PFSK-1 (cell line): ENCODE data around the gene ITPKB.

ENCODE experiments used
- FOXP2 ChIP-seq: optimal IDR thresholded peaks from 2 replicates; pipeline ENCODE3; 2011; ENCODE audit warnings: borderline replicate concordance, control low read depth, inconsistent platforms; ENCODE audit not compliant: insufficient read depth; ENCODE audit errors: extremely low read length, extremely low read depth
- POLR2AphosphoS5 ChIP-seq: IDR thresholded peaks from 2 replicates; pipeline ENCODE4 v1.6.1; 2012; ENCODE audit warnings: low read depth, mild to moderate bottlenecking, control low read depth, low read length, moderate library complexity
- SIN3A ChIP-seq: IDR thresholded peaks from 2 replicates; pipeline ENCODE4 v1.6.1; 2012; ENCODE audit warnings: mild to moderate bottlenecking, low read length, moderate library complexity, borderline replicate concordance; ENCODE audit not compliant: insufficient read depth
- TAF1 ChIP-seq: IDR thresholded peaks from 2 replicates; pipeline ENCODE4 v1.6.1; 2012; ENCODE audit warnings: low read length, control low read depth, borderline replicate concordance; ENCODE audit not compliant: insufficient read depth
- TF ChIP-seq, protein P1 (sequence below), 2 experiments: IDR thresholded peaks; 2 replicates each; pipeline versions ENCODE4 v1.6.1 to v1.8.0; 2011 to 2012; ENCODE audit warnings: low read depth in 2 of 2, low read length in 2 of 2, control low read depth in 1 of 2, inconsistent platforms in 1 of 2, mild to moderate bottlenecking in 1 of 2, moderate library complexity in 1 of 2; ENCODE audit not compliant: insufficient read depth in 1 of 2

ITPKB gene

DNA sequence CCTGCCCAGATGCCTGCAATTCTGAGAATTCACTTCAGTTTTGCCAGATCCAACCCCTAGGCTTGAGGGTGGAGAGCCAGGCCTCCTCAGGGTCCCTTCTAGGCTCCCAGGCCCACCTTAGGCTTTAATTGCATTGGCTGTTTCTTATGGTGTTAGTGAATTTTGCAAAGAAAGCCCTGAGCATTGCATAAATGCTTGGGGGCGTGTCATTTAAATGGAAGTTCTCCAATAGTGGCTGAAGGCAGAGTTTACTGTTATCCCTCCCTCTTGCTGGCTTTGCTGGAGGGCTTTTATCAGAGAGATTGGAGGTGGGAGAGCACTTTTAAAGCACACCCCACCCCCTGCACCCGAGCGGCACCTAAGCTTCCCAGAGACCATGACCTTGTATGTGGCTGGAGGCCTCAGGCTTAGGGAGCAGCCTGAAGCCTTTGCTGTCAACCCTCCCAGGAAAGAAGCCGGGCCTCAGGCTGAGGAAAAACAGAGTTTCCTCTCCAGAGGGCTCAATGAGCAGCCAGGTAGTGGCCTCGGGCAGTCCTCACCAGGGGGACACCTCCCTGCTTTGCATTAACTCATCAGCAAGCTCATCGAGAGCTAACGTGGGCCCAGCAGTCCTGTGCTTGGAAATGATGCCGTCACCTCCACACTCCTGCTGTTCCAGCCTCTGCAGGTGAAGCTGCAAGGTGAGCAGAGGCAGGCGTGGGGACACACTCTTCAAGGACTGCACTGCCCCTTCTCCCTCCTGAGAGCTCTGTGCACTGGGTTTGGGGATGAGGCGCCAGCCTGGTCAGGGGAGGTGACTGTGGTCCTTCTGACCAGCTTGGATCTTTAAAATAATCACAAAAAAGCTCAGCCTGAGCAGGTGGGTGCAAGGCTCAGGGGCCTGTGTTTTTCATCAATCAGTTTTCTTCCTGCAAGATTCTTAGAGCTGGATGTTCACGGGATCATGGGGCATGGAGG is 132.5 kb downstream of the ITPKB start:
- TF ChIP-seq FOXP2 (no peak), POLR2AphosphoS5 (no peak), TAF1 (no peak), SIN3A (no peak)
- TF ChIP-seq, protein P1, sequence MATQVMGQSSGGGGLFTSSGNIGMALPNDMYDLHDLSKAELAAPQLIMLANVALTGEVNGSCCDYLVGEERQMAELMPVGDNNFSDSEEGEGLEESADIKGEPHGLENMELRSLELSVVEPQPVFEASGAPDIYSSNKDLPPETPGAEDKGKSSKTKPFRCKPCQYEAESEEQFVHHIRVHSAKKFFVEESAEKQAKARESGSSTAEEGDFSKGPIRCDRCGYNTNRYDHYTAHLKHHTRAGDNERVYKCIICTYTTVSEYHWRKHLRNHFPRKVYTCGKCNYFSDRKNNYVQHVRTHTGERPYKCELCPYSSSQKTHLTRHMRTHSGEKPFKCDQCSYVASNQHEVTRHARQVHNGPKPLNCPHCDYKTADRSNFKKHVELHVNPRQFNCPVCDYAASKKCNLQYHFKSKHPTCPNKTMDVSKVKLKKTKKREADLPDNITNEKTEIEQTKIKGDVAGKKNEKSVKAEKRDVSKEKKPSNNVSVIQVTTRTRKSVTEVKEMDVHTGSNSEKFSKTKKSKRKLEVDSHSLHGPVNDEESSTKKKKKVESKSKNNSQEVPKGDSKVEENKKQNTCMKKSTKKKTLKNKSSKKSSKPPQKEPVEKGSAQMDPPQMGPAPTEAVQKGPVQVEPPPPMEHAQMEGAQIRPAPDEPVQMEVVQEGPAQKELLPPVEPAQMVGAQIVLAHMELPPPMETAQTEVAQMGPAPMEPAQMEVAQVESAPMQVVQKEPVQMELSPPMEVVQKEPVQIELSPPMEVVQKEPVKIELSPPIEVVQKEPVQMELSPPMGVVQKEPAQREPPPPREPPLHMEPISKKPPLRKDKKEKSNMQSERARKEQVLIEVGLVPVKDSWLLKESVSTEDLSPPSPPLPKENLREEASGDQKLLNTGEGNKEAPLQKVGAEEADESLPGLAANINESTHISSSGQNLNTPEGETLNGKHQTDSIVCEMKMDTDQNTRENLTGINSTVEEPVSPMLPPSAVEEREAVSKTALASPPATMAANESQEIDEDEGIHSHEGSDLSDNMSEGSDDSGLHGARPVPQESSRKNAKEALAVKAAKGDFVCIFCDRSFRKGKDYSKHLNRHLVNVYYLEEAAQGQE (IDR thresholded peaks at IDR 0.05; ENCODE audit: insufficient read depth in 1 of 2, low read depth in 2 of 2, low read length in 2 of 2) = no peak

DNA sequence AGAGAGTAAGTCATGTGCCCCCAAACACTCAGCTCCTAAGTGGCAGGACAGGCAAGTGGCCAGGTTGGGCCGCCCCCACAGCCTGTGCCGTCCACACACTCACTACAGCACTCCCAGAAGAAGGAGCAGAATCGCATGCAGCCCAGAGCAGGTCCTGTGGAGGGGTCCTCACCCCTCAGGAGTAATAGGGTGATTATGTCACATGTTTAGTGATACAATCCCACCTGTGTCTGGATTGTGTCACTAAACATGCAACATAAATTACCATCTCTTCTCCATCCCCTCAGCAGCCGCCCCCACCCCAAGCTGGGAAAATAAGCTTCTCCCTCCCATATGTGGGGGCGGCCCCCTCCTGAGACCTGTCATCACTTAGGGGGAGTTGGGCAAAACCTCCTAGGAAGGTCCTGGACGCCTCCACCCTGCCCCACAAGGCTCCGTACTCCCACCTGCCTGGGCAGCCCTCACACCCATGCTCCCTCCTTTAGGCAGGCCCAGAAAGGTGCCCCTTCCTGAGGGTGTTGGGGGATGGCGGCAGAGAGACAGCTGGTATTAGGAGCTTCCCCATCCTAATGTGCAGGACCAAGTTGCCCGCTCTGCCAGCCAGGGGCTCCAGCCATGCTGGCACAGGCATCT is 133.6 kb downstream of the ITPKB start:
- TF ChIP-seq TAF1 (no peak), FOXP2 (no peak), POLR2AphosphoS5 (no peak), SIN3A (no peak)
- TF ChIP-seq, protein P1 (IDR thresholded peaks at IDR 0.05; ENCODE audit: insufficient read depth in 1 of 2, low read depth in 2 of 2, low read length in 2 of 2) = no peak

GRCh38 chr1:226604560-226605317 is 134.3 kb downstream of the ITPKB start:
- TF ChIP-seq, protein P1 (IDR thresholded peaks at IDR 0.05; ENCODE audit: insufficient read depth in 1 of 2, low read depth in 2 of 2, low read length in 2 of 2) = no peak
- TF ChIP-seq FOXP2 (no peak), POLR2AphosphoS5 (no peak), SIN3A (no peak), TAF1 (no peak)

DNA sequence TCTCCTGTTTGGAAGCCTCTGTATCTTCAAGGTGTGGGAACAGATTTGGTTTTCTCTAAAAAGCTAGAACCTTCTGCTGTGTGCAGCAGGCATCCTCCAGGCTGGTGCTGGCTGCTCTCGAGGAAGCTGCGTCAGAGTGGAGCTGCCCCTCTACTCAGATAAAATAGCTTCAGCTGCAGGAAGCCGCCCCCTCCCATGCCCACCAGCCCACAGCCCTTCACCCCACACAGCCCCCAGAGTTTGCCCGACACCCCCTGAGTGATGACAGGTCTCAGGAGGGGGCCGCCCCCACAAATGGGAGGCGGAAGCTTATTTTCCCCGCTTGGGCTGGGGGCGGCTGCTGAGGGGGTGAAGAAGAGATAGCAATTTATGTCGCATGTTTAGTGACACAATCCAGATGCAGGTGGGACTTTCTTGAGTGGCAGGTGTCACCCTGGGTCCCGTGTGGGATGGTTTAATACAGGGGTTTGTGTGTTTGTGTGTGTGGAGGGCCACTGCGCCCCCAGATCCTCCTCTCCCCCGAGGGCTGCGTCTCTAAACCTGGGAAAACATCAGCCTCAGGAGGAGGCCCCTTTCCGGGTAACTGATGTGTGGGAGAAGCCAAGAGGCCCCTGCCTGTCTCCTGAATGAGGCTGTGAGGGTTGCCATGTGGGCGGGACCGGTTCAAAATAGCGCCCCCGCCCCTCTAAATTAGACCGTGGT is 135.1 kb downstream of the ITPKB start:
- TF ChIP-seq POLR2AphosphoS5 (no peak), TAF1 (no peak), FOXP2 (no peak), SIN3A (no peak)
- TF ChIP-seq, protein P1 (IDR thresholded peaks at IDR 0.05; ENCODE audit: insufficient read depth in 1 of 2, low read depth in 2 of 2, low read length in 2 of 2) = no peak
